BE2C (cell line): Measurements from ENCODE around the gene SOX11.
"Not testable (repeated sequence)": the region's sequence is repeated elsewhere in the genome, so short reads cannot be mapped to it uniquely, and the experiment has no call there.

Source experiments
- DNase-seq: peaks from one replicate; pipeline ENCODE4 v3.0.0-alpha.2; 2020
- H3K27me3 ChIP-seq: fragments of 250-450 bp; sonication (Bioruptor Pico); 2 replicates; pipeline ENCODE4 v1.5.1; 2020; ENCODE audit warnings: mild to moderate bottlenecking
- H3K36me3 ChIP-seq: fragments of 250-450 bp; sonication (Bioruptor Pico); 2 replicates; pipeline ENCODE4 v1.5.1; 2020; ENCODE audit warnings: mild to moderate bottlenecking
- H3K4me1 ChIP-seq: fragments of 250-450 bp; sonication (Bioruptor Pico); 2 replicates; pipeline ENCODE4 v1.5.1; 2020
- H3K4me3 ChIP-seq: 2 replicates; pipeline ENCODE4 v1.5.1; 2011; ENCODE audit warnings: low read depth, low read length
- H3K9me3 ChIP-seq: fragments of 250-450 bp; sonication (Bioruptor Pico); 2 replicates; pipeline ENCODE4 v1.5.1; 2020
- CTCF ChIP-seq: IDR thresholded peaks from 2 replicates; pipeline ENCODE4 v1.5.1; 2012; ENCODE audit warnings: mild to moderate bottlenecking, low read depth, low read length

The SOX11 gene

GRCh38 chr2:5665066-5665465, 27.1 kb upstream of the SOX11 start:
- DNase-seq: no peak
- no peak overlapping the region for H3K4me3 ChIP-seq
- no peaks in the 10 kb centered on the region for H3K9me3 ChIP-seq
- no peaks in the 10 kb centered on the region for H3K36me3 ChIP-seq
- no peaks in the 10 kb centered on the region for H3K4me1 ChIP-seq
- H3K27me3 ChIP-seq: no peaks in the 10 kb centered on the region
- TF ChIP-seq CTCF: no peak

- no peak for DNase-seq
- no peak for TF ChIP-seq CTCF
- Histone ChIP-seq H3K27me3 (no peaks in the 10 kb centered on the region), H3K9me3 (no peaks in the 10 kb centered on the region), H3K4me3 (no peak overlapping the region), H3K4me1 (no peaks in the 10 kb centered on the region), H3K36me3 (no peaks in the 10 kb centered on the region)
These were observed 25.4 kb upstream of the SOX11 start for GRCh38 chr2:5666798-5667197.

- H3K36me3 ChIP-seq, DNase-seq, H3K9me3 ChIP-seq, H3K4me3 ChIP-seq, H3K4me1 ChIP-seq, H3K27me3 ChIP-seq: not testable (repeated sequence)
These were observed 24.5 kb upstream of the SOX11 start for GRCh38 chr2:5667655-5668054.

- Histone ChIP-seq H3K27me3 (peaks cover 12% of the 10 kb centered on the region), H3K4me1 (no peaks in the 10 kb centered on the region), H3K36me3 (no peaks in the 10 kb centered on the region), H3K9me3 (no peaks in the 10 kb centered on the region), H3K4me3 (no peak overlapping the region)
- DNase-seq: no peak
- TF ChIP-seq CTCF: no peak
These were observed 23.4 kb upstream of the SOX11 start for GRCh38 chr2:5668682-5669250.

GRCh38 chr2:5672749-5673144, 19.4 kb upstream of the SOX11 start:
- Histone ChIP-seq H3K4me1 (no peaks in the 10 kb centered on the region), H3K4me3 (no peak overlapping the region)
- TF ChIP-seq CTCF: no peak

GRCh38 chr2:5673145-5674025, 18.8 kb upstream of the SOX11 start:
- H3K4me1 ChIP-seq: no peaks in the 10 kb centered on the region
- H3K36me3 ChIP-seq: no peaks in the 10 kb centered on the region
- peaks cover 12% of the 10 kb centered on the region for H3K27me3 ChIP-seq
- TF ChIP-seq CTCF: no peak
- no peak for DNase-seq
- no peaks in the 10 kb centered on the region for H3K9me3 ChIP-seq
- H3K4me3 ChIP-seq: no peak overlapping the region

More at GRCh38 chr2:5672749-5673144, 19.4 kb upstream of the SOX11 start:
- no peaks in the 10 kb centered on the region for H3K36me3 ChIP-seq
- no peak for DNase-seq
- H3K27me3 ChIP-seq: peaks cover 12% of the 10 kb centered on the region
- H3K9me3 ChIP-seq: no peaks in the 10 kb centered on the region
